ENCODE results near the gene APLF.

Gene APLF

DNA sequence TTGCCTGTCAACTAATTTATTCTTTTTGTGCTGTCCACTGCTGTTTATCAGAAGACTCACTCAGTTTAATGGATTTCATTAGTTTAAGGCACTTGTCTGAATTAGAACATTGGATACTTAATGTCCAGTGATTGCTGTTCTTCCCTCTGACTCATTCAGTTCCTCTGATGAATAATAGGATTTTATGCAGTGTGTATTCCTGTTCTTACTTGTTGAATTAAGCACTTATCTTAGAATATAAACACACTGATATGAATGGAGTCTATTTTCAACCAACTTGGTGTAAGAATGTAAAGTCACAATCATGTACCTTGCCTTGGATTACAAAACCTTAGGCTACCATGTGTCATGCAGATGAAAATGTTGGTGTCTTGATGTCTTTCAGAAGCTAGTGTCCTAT, 89.0 kb downstream of the APLF start:
- no peak overlapping the region for H3K4me3 ChIP-seq (ENCODE audit: low read depth, low read length)
- in situ Hi-C loops (cut with HindIII; ENCODE audit: low sequenced_read_pairs), result no loop called here
- TF ChIP-seq, protein P1, sequence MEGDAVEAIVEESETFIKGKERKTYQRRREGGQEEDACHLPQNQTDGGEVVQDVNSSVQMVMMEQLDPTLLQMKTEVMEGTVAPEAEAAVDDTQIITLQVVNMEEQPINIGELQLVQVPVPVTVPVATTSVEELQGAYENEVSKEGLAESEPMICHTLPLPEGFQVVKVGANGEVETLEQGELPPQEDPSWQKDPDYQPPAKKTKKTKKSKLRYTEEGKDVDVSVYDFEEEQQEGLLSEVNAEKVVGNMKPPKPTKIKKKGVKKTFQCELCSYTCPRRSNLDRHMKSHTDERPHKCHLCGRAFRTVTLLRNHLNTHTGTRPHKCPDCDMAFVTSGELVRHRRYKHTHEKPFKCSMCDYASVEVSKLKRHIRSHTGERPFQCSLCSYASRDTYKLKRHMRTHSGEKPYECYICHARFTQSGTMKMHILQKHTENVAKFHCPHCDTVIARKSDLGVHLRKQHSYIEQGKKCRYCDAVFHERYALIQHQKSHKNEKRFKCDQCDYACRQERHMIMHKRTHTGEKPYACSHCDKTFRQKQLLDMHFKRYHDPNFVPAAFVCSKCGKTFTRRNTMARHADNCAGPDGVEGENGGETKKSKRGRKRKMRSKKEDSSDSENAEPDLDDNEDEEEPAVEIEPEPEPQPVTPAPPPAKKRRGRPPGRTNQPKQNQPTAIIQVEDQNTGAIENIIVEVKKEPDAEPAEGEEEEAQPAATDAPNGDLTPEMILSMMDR (IDR thresholded peaks at IDR 0.05; ENCODE audit: low read depth, low read length, missing control alignments), result no peak
- DNase-seq (ENCODE audit: low read depth), result no peak

GRCh38 chr2:68558576-68558975, 91.2 kb downstream of the APLF start:
- in situ Hi-C loops (cut with HindIII; ENCODE audit: low sequenced_read_pairs), result no loop called here
- TF ChIP-seq, protein P1 (IDR thresholded peaks at IDR 0.05; ENCODE audit: low read depth, low read length, missing control alignments), result no peak

GRCh38 chr2:68559692-68560091, 92.3 kb downstream of the APLF start:
- no peak overlapping the region for H3K4me3 ChIP-seq (ENCODE audit: low read depth, low read length)
- TF ChIP-seq, protein P1 (IDR thresholded peaks at IDR 0.05; ENCODE audit: low read depth, low read length, missing control alignments), result no peak
- no peak for DNase-seq (ENCODE audit: low read depth)
- in situ Hi-C loops (cut with HindIII; ENCODE audit: low sequenced_read_pairs), result no loop called here

More at GRCh38 chr2:68558576-68558975, 91.2 kb downstream of the APLF start:
- no peak for DNase-seq (ENCODE audit: low read depth)
- no peak overlapping the region for H3K4me3 ChIP-seq (ENCODE audit: low read depth, low read length)

DNA sequence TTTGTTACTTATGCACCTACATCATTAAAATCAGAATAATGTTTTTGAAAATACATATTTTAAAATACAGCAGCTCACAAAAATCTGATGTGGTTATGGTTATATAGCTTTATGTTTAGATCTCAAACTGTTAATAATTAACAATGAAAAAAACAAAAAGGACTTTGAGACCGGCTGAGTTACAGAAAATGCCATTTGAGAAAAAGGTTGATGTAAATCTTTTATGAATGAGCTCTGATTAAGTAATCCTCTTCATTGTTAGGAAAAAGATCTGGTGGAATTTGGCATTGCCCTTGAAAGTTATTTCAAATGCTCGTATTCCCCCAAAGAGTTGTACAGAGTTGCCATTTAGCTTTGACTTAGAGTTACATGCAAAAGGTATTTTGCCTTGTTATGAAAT, 93.2 kb downstream of the APLF start:
- TF ChIP-seq, protein P1 (IDR thresholded peaks at IDR 0.05; ENCODE audit: low read depth, low read length, missing control alignments), result no peak
- in situ Hi-C loops (cut with HindIII; ENCODE audit: low sequenced_read_pairs), result no loop called here
- no peak overlapping the region for H3K4me3 ChIP-seq (ENCODE audit: low read depth, low read length)
- DNase-seq (ENCODE audit: low read depth), result no peak

GRCh38 chr2:68561372-68561771, 94.0 kb downstream of the APLF start:
- TF ChIP-seq, protein P1 (IDR thresholded peaks at IDR 0.05; ENCODE audit: low read depth, low read length, missing control alignments), result no peak
- DNase-seq (ENCODE audit: low read depth), result no peak
- in situ Hi-C loops (cut with HindIII; ENCODE audit: low sequenced_read_pairs), result no loop called here
- no peak overlapping the region for H3K4me3 ChIP-seq (ENCODE audit: low read depth, low read length)

GRCh38 chr2:68562934-68563333, 95.5 kb downstream of the APLF start:
- no peak for DNase-seq (ENCODE audit: low read depth)
- H3K4me3 ChIP-seq (ENCODE audit: low read depth, low read length), result no peak overlapping the region
- in situ Hi-C loops (cut with HindIII; ENCODE audit: low sequenced_read_pairs), result no loop called here
- TF ChIP-seq, protein P1 (IDR thresholded peaks at IDR 0.05; ENCODE audit: low read depth, low read length, missing control alignments), result no peak

GRCh38 chr2:68564426-68564825, 97.0 kb downstream of the APLF start:
- no peak for DNase-seq (ENCODE audit: low read depth)
- TF ChIP-seq, protein P1 (IDR thresholded peaks at IDR 0.05; ENCODE audit: low read depth, low read length, missing control alignments), result no peak
- no peak overlapping the region for H3K4me3 ChIP-seq (ENCODE audit: low read depth, low read length)
- in situ Hi-C loops (cut with HindIII; ENCODE audit: low sequenced_read_pairs), result no loop called here
